ENCODE results near the gene ZNF423. TPM values are rescaled to one million over a fixed set of nuclear protein-coding genes. Genes with fewer than 3 reads are reported as not detected.

The ZNF423 gene
- polyA plus RNA-seq, 1 of the 3 experiments (the other 2 are of a cell fraction) = 1.2 TPM

- TF ChIP-seq RAD21 (IDR thresholded peaks at IDR 0.05; ENCODE audit: low read length) (no peak), TAF1 (IDR thresholded peaks at IDR 0.05; ENCODE audit: borderline replicate concordance, low read depth, low read length) (no peak), PBX3 (IDR thresholded peaks at IDR 0.05) (no peak)
Measured at GRCh38 chr16:49546735-49547134, 309.2 kb downstream of the ZNF423 start (continued).

DNA sequence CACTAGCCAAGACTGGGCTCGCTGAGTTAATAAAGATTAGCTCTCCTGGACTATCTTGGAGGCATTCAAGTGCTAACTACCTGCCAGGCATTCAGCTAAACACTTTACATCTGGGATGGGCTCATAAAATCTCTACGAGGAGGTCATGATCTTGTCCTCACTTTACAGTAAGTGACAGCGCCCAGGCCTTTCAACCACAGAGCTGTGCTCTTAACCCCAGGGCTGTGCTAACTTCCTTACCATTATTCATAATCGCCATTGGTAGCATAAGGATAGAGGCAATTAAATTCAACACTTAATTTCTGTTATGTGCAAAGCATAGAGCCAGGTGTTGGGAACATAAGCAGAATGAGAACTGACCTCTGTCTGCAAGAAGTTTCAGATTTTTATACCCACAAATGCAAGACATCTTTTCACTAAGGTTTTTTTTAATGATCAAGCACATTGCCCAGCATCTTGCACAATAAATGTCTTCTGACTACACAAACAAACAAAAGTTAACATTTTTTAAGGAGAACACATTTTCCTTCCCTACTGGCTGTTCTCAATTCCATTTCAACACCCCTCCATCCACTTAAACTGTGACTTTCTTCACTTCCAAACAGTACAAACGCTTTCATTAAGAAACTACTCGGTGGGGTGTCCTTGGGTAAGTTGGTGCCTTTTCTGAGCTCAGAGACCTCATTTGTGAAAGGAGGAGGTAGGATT is 310.0 kb downstream of the ZNF423 start:
- H3K79me2 ChIP-seq (ENCODE audit: insufficient read depth) = no peaks in the 10 kb centered on the region
- 31% methylated on average over 6 of the region's 6 CpGs for WGBS (ENCODE audit: low lambda C conversion rate)
- no peak for DNase-seq

GRCh38 chr16:49545243-49545642 is 310.7 kb downstream of the ZNF423 start:
- Histone ChIP-seq H3F3A (replicated peaks; ENCODE audit: insufficient read depth) (no peaks in the 10 kb centered on the region), H4K20me1 (ENCODE audit: insufficient read depth) (no peaks in the 10 kb centered on the region), H2AFZ (ENCODE audit: low read depth) (no peak overlapping the region), H3K9ac (no peak overlapping the region), H3K27me3 (ENCODE audit: insufficient read depth) (no peaks in the 10 kb centered on the region), H3K36me3 (replicated peaks in 1 of 2; ENCODE audit: control insufficient read depth in 1 of 2, insufficient read depth in 2 of 2, low read length in 1 of 2) (no peaks in the 10 kb centered on the region), H3K4me3 (ENCODE audit: low read depth in 2 of 2, low read length in 1 of 2) (no peak overlapping the region), H3K9me3 (no peaks in the 10 kb centered on the region), H3K9me2 (no peaks in the 10 kb centered on the region), H3K27ac (ENCODE audit: low read depth in 2 of 2, low read length in 1 of 2) (no peak overlapping the region; a peak in 1 of 4 replicates), H3K4me1 (ENCODE audit: control insufficient read depth in 1 of 2, insufficient read depth in 2 of 2, low read depth in 1 of 2, low read length in 1 of 2) (peaks cover 0 to 66% of the 10 kb centered on the region in 2 experiments; a peak in 2 of 4 replicates), H3K79me2 (ENCODE audit: insufficient read depth) (no peaks in the 10 kb centered on the region), H3K4me2 (no peak overlapping the region)
- CTCF ChIA-PET = interaction anchor here (1.0 to 2.4 kb wide), 3 partner anchors 11 to 47 kb away, joined by 3 to 11 read pairs (median 4); no protein-coding TSS in a partner anchor
- POLR2A ChIA-PET = no interaction called here
- 80% methylated on average over 1 of the region's 4 CpGs for WGBS (ENCODE audit: low lambda C conversion rate)
- DNase-seq = no peak
- TF ChIP-seq NFIC (IDR thresholded peaks at IDR 0.05; ENCODE audit: borderline replicate concordance) = no peak
- no peak for TF ChIP-seq TCF12 (IDR thresholded peaks at IDR 0.05)
- no peak for TF ChIP-seq MXI1 (IDR thresholded peaks at IDR 0.05; ENCODE audit: low read depth, low read length)
- no peak for TF ChIP-seq JUND (IDR thresholded peaks at IDR 0.05)
- no peak for TF ChIP-seq POLR2AphosphoS5 (IDR thresholded peaks at IDR 0.05; ENCODE audit: low read depth, low read length)
- no peak for TF ChIP-seq RFX5 (IDR thresholded peaks at IDR 0.05; ENCODE audit: low read length)
- TF ChIP-seq ELF1 (IDR thresholded peaks at IDR 0.05) = no peak
- TF ChIP-seq SMC3 (IDR thresholded peaks at IDR 0.05; ENCODE audit: low read depth, low read length) = no peak
- TF ChIP-seq SIN3A (IDR thresholded peaks at IDR 0.05; ENCODE audit: borderline replicate concordance, low read depth, low read length) = no peak
- no peak for TF ChIP-seq CTCF (IDR thresholded peaks at IDR 0.05)
- TF ChIP-seq FOXJ3 (CRISPR knock-in tag; IDR thresholded peaks at IDR 0.05) = no peak
- TF ChIP-seq ZBTB33 (IDR thresholded peaks at IDR 0.05; ENCODE audit: borderline replicate concordance, low read depth) = no peak
- TF ChIP-seq, protein P1, sequence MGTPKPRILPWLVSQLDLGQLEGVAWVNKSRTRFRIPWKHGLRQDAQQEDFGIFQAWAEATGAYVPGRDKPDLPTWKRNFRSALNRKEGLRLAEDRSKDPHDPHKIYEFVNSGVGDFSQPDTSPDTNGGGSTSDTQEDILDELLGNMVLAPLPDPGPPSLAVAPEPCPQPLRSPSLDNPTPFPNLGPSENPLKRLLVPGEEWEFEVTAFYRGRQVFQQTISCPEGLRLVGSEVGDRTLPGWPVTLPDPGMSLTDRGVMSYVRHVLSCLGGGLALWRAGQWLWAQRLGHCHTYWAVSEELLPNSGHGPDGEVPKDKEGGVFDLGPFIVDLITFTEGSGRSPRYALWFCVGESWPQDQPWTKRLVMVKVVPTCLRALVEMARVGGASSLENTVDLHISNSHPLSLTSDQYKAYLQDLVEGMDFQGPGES (IDR thresholded peaks at IDR 0.05; ENCODE audit: low read depth, low read length) = no peak
- no peak for TF ChIP-seq MAX (IDR thresholded peaks at IDR 0.05; ENCODE audit: low read depth)

More for the DNA sequence above, 310.0 kb downstream of the ZNF423 start:
- CTCF ChIA-PET = interaction anchor here (1.0 to 2.4 kb wide), 3 partner anchors 10 to 46 kb away, joined by 3 to 11 read pairs (median 4); no protein-coding TSS in a partner anchor
- no peak overlapping the region; a peak in 1 of 4 replicates for H3K27ac ChIP-seq (ENCODE audit: low read depth in 2 of 2, low read length in 1 of 2)
- no peaks in the 10 kb centered on the region for H3K36me3 ChIP-seq (replicated peaks in 1 of 2; ENCODE audit: control insufficient read depth in 1 of 2, insufficient read depth in 2 of 2, low read length in 1 of 2)
- H3K4me2 ChIP-seq = no peak overlapping the region
- H3K4me3 ChIP-seq (ENCODE audit: low read depth in 2 of 2, low read length in 1 of 2) = no peak overlapping the region
- H3K9me2 ChIP-seq = no peaks in the 10 kb centered on the region
- H3K9ac ChIP-seq = no peak overlapping the region
- H3F3A ChIP-seq (replicated peaks; ENCODE audit: insufficient read depth) = no peaks in the 10 kb centered on the region
- H2AFZ ChIP-seq (ENCODE audit: low read depth) = no peak overlapping the region
- no peaks in the 10 kb centered on the region for H4K20me1 ChIP-seq (ENCODE audit: insufficient read depth)
- H3K4me1 ChIP-seq (ENCODE audit: control insufficient read depth in 1 of 2, insufficient read depth in 2 of 2, low read depth in 1 of 2, low read length in 1 of 2) = peaks cover 0 to 67% of the 10 kb centered on the region in 2 experiments; a peak in 2 of 4 replicates
- POLR2A ChIA-PET = no interaction called here
- TF ChIP-seq SIN3A (IDR thresholded peaks at IDR 0.05; ENCODE audit: borderline replicate concordance, low read depth, low read length) (no peak), MAX (IDR thresholded peaks at IDR 0.05; ENCODE audit: low read depth) (no peak), POLR2AphosphoS5 (IDR thresholded peaks at IDR 0.05; ENCODE audit: low read depth, low read length) (no peak)
- H3K27me3 ChIP-seq (ENCODE audit: insufficient read depth) = no peaks in the 10 kb centered on the region
- H3K9me3 ChIP-seq = no peaks in the 10 kb centered on the region
